HL-60/S4 treated with phorbol 12-myristate 13-acetate at 8.2 ng/mL for 4 days and 3 days (cell line): ENCODE results near the gene SELL.

Experiments
- in situ Hi-C: fragments of 300-500 bp; cut with MboI; formaldehyde crosslinking; loops from 2 replicates; pipeline ENCODE4 v1.15.0; 2022; ENCODE audit warnings: low sequenced_read_pairs

Gene SELL

GRCh38 chr1:169711469-169712308, at the start of gene SELL:
SELL (minus strand) TSS chr1:169711620; CDS start chr1:169711498, 122 bp downstream.
- in situ Hi-C loops = loop anchor here (10.0 kb wide), 1 partner anchor 117 kb away; no protein-coding TSS in a partner anchor

GRCh38 chr1:169759038-169759437, 47.6 kb upstream of the SELL start:
- in situ Hi-C loops = no loop called here

- in situ Hi-C loops = no loop called here
Observed at GRCh38 chr1:169753549-169753948, 42.1 kb upstream of the SELL start.

- in situ Hi-C loops = no loop called here
Observed at GRCh38 chr1:169750041-169750440, 38.6 kb upstream of the SELL start.

- in situ Hi-C loops = no loop called here
Observed at GRCh38 chr1:169746550-169746949, 35.1 kb upstream of the SELL start.

- in situ Hi-C loops = no loop called here
Observed at GRCh38 chr1:169745015-169745861, 33.8 kb upstream of the SELL start.

GRCh38 chr1:169741666-169742394, 30.4 kb upstream of the SELL start:
- in situ Hi-C loops = no loop called here

GRCh38 chr1:169739980-169740379, 28.6 kb upstream of the SELL start:
- in situ Hi-C loops = no loop called here

GRCh38 chr1:169733924-169734323, 22.5 kb upstream of the SELL start, which contains the start of gene SELE:
SELE (minus strand) TSS chr1:169734079; CDS start chr1:169733612, 467 bp downstream.
- in situ Hi-C loops = no loop called here

- in situ Hi-C loops = no loop called here
Observed at GRCh38 chr1:169731446-169731845, 20.0 kb upstream of the SELL start.

GRCh38 chr1:169729991-169730390, 18.6 kb upstream of the SELL start:
- in situ Hi-C loops = no loop called here

GRCh38 chr1:169727307-169727706, 15.9 kb upstream of the SELL start:
- in situ Hi-C loops = no loop called here

GRCh38 chr1:169726851-169727250, 15.4 kb upstream of the SELL start:
- in situ Hi-C loops = no loop called here

GRCh38 chr1:169725930-169726329, 14.5 kb upstream of the SELL start:
- in situ Hi-C loops = no loop called here

GRCh38 chr1:169724168-169724567, 12.7 kb upstream of the SELL start:
- in situ Hi-C loops = no loop called here

- in situ Hi-C loops = no loop called here
Observed at GRCh38 chr1:169723763-169724162, 12.3 kb upstream of the SELL start.

- in situ Hi-C loops = no loop called here
Observed at GRCh38 chr1:169722779-169723178, 11.4 kb upstream of the SELL start.

GRCh38 chr1:169715100-169715499, 3.7 kb upstream of the SELL start:
- in situ Hi-C loops = loop anchor here (10.0 kb wide), 1 partner anchor 120 kb away; no protein-coding TSS in a partner anchor

GRCh38 chr1:169713090-169713489, 1.7 kb upstream of the SELL start:
- in situ Hi-C loops = loop anchor here (10.0 kb wide), 1 partner anchor 118 kb away; no protein-coding TSS in a partner anchor

- in situ Hi-C loops = loop anchor here (10.0 kb wide), 1 partner anchor 117 kb away; no protein-coding TSS in a partner anchor
Observed at GRCh38 chr1:169712309-169712631, 850 bp upstream of the SELL start.

GRCh38 chr1:169708647-169709046, 2.8 kb downstream of the SELL start:
- in situ Hi-C loops = no loop called here
